GM19351 (cell line): ENCODE measurements around the gene UBR3.

ENCODE experiments used
- ATAC-seq: cut with Tn5 transposase; IDR thresholded peaks from one replicate; pipeline ENCODE4 v1.9.1; 2021; ENCODE audit warnings: mild to moderate bottlenecking, moderate library complexity; ENCODE audit not compliant: unreplicated experiment

UBR3 gene

DNA sequence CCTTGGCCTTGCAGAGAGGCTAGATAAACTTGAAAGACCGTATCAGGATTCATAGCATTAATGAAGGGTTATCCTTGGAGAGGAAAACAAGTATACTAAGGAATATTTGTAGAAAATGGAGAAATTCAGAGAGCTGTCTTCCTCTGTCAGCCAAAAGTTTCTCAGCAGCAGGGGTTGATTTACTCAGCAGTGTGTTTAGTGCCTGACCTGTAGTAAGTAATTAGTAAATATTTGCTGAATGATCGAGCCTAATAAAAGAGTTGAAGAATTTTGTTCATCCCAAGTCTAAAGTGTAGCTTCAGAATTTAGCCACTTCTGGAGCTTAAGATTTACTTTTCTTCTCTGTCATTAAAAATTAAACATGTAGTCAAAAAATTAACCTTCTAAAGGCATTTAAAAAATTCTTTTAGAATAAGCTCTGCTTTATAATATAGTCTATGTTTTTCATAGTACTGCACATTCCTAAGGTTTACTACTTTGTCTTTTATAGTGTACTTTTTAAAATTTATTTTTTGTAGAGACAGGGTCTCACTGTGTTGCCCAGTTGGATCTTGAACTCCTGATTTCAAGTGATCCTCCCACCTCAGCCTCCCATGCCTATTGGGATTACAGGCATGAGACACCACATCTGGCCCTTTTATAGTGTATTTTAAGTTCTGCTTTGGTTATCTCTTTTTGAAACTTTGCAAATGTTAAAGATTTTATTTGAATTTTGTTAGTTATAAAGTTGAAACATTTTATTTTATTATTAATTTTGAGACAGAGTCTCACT, 212.3 kb downstream of the UBR3 start:
- ATAC-seq: no peak

DNA sequence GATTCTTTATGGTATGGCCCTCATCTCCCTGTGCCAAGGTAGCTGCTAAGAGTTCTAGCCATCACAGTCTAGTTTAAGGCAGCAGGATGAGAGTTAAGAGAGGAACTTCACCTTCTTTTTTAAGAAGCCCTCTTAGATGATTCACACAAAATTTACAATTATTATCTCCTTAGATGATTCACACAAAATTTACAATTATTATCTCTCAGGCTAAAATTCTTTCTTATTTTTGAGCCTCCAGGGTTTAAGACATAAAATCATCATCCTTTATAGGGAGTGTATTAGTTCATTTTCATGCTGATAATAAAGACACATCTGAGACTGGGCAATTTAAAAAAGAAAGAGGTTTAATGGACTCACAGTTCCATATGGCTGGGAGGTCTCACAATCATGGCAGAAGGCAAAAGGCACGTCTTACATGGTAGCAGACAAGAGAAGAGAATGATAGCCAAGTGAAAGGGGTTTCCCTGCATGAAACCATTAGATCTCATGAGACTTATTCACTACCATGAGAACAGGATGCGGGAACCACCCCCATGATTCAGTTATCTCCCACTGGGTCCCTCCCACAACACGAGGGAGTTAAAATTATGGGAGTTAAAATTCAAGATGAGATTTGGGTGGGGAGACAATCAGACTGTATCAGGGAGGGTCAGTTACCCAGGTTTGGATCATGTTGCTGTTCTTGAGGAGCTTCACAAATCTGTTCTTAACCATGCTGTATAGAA, 217.7 kb downstream of the UBR3 start:
- no peak for ATAC-seq

DNA sequence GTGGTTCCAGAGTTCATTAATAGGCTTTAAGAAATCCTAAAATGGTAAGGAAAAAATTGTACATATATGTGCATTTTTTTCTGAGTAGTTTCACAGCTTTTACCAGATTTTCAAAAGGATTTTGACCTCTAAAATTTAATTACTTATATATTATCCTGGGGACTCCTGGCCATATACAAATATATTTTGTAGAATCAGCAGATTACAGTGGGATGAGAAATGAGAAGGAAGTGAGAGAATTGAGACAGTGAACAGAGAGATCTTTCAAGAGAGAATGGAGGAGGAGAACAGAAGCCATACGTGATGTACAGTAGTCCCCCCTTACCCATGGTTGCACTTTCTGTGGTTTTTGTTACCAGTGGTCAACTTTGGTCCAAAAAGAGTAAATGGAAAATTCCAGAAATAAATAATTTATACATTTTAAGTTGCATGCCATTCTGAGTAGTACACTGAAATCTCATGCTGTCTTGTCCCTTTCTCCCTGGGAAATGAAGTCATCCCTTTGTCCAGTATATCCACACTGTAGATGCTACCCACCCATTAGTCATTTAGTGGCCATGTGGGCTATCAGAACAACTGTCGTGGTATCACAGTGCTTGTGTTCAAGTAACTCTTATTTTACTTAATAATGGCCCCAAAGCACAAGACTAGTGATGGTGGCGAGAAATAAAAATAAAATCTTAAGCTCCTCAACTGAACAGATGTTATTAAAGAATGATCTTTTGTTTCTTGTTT, 220.2 kb downstream of the UBR3 start:
- no peak for ATAC-seq

DNA sequence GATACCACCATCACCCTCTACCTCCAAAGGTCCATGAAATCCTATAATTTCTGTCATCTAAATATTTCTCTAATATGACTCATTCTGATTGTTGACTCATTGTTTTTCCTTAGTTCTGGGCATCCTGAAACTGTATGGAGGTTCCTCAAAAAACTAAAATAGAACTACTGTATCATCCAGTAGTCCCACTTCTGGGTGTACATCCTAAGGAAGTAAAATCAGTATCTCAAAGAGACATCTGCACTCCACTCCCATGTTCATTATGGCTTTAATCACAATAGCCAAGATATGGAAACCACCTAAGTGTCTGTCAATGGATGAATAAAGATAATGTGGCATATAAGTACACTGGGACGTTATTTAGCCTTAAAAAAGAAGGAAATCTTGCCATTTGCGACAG, 224.9 kb downstream of the UBR3 start:
- no peak for ATAC-seq

DNA sequence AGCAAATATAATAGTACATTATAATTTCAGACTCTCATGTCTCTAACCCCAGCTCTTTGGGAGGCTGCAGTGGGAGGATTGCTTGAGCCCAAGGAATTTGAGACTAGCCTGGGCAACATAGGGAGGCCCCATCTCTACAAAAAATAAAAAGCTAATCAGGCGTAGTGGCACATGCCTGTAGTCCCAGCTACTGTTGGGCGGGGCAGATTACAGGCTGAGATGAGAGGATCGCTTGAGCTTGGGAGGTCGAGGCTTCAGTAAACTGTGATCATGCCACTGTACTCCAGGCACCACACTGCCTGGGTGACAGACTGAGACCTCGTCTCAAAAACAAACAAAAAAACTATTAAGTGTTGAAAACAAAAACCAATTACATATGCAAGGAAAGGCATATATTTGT, 227.7 kb downstream of the UBR3 start:
- ATAC-seq: no peak

DNA sequence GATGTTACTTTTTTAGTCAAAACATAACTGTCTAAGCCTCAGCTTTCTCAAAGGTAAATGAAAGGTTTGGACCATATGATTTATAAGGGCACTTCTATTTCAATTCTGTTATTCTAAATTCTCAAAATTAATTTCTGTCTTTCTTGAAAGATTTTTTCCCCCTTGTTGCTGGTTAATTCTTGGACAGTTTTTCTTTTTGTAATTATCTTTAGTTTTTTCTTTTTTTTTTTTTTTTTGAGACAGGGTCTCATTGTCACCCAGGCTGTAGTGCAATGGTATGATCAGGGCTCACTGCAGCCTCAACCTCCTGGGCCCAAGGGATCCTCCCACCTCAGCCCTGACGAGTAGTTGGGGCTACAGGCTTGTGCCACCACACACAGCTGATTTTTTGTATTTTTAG, 229.6 kb downstream of the UBR3 start:
- ATAC-seq: no peak

DNA sequence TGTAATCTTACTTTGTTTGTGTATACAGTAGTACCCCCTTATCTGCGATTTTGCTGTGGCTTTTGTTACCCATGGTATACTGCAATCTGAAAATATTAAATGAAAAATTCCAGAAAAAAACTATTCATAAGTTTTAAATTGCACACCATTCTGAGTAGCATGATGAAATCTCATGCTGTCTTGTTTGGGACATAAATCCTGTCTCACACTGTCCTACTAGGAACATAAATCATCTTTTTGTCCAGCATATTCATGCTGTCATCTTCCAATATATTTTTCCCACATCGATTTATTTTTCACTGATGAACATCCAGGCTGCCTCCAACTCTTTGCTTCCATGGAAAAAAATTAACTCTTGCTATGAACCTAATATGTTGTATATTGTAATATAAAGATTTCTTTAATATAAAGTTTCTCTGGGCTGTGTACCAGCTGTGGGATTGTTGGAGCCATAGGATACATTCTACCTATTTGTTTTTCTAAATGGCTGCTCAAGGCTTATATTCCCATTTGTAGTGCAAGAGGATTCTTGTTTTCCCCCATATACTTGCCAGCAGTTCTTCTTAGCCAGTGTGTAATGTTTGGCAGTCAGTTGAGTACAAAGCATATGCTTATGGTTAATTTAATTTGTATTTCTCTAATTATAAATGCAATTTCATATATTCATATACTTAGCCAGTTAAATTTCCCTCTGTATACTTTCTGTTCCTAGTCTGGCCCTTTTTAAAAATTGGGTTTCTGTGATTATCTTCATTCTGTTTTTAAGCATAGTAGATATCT, 236.4 kb downstream of the UBR3 start:
- ATAC-seq: no peak

DNA sequence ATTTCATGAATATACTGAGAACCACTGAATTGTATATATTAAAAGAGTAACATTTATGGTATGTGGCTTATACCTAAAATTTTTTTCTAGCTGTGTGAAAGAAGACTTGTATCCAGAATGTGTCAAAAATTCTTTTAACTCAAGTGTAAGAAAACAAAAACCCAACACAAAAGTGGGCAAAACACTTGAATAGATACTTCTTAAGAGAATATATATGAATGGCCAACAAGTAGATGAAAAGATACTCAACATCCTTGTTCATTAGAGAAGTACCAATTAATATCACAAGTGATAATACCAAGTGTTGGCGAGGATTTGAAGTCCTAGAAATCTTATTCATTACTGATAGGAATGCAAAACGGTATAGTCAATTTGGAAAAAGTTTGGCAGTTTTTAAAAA, 243.5 kb downstream of the UBR3 start:
- no peak for ATAC-seq

DNA sequence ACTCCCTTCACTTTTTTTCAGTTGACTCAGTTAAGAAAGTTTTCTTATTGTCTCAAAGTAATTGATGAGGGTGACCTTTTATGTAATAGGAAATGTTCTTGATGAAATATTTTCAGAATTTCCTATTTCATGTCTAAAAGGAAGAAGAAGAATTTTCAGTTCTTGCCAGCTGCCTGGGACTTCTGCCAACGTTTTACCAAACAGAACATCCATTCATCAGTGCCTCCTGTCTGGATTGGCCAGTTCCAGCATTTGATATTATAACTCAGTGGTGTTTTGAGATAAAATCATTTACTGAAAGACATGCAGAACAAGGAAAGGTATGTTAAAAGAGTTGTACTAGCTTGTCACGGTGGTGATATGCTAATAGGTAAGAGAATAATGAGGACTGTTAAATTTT, 246.0 kb downstream of the UBR3 start:
- ATAC-seq: no peak

DNA sequence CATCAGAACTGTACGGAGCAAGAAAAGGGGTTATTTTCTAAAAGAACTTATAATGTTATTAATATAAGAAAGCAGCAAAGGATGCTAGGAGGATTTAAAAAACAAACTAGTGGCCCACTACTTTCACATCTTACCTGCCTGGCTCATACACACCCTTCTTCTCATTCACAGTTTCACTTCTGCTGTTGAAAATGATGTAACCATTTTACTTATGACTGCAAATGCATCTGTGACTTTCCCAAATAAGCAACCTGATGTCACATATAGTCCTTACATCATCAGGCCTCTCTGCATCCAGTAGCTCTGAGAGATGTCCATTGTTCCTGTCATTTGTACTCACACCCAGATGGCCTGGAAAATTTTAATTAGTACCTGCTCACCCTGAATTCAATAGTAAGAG, 248.9 kb downstream of the UBR3 start:
- ATAC-seq: peak; percentile 67

DNA sequence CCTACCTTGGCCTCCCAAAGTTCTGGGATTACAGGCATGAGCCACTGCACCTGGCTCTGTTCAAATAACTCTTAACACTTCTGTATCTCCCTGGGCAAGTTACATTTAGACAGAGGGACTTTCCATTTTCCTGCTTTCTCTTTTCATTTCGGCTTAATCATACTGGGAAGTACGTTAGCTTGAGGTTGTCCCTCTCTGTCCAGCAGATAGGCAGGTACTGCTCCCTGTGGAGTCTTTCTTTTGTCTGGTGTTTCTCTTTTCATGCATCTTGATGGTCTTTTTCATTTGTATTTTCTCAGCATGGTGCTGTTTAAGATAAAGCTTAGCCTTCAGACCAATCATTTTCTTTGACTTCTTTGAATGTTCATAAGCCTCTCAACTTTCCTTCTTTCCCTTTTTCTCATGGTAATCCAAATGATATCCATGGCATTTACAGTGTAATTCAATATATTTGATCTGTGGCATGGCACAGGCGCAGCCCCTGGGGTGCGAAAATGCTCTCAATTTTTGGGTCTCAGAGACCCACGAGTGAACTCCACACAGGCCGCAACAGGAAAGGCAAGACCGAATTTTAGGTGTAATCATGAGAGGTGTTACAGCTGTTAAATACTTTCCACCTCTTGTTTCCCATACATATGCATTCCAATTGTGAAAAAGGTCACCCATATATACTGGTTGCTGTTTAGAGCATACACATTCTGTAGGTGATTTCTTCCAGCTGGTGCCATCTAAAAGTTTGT, 250.7 kb downstream of the UBR3 start:
- ATAC-seq: no peak

DNA sequence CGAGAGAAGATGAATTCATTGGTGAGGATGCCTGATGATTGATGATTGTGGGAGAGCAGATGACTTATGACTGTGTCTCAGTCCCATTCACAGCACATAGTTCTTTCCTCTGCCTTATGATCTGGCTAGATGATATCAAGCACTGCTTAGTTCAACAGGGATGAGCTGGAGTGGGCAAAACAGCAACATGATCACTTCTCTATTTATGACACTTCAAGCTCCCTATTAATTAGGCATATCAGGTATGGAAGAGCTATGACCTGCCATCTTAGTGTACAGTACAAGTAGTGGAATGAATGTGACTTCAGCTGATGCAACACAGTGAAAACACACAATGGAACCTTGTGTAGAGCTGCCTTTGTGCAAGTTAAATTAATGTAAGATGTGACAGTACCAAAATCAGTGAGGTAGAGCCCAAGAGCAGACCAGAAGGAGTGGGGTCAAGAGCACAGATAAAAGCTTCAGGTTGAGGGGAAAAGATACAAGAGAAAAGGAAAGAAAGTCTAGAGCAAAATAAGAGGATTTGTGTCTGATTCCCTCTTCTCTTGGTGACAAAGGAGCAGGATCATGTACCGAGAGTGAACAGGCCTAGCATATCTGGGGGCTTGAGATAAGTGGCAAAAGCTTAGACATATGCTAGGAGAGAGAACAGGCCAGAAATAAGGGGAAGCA, 257.7 kb downstream of the UBR3 start:
- ATAC-seq: no peak

DNA sequence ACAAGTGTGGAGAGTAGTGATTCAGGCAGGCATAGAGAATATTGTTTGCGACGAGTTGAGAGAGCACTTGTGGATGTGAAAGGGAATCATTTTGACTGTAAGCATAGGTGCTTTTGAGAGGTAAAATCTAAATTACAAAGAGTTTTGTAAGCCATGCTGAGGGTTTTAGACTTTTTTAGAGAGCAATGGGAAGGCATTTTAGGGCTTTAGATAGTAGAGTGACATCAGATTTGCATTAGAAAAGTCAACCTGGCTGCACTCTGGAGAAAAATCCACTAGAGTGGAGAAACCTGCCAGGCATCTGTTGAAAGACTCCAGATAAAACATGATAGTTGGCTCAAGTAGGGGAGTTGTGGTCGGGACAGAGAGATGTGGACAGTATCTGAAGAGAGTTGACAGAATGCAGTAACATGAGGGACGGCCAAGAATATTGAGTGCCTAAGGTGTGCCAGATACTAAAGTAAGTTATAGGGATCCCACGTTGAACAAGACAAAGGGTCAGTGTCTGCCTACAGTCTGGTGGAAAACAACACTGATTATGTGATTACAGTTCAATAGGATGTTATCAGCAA, 258.9 kb downstream of the UBR3 start:
- no peak for ATAC-seq

DNA sequence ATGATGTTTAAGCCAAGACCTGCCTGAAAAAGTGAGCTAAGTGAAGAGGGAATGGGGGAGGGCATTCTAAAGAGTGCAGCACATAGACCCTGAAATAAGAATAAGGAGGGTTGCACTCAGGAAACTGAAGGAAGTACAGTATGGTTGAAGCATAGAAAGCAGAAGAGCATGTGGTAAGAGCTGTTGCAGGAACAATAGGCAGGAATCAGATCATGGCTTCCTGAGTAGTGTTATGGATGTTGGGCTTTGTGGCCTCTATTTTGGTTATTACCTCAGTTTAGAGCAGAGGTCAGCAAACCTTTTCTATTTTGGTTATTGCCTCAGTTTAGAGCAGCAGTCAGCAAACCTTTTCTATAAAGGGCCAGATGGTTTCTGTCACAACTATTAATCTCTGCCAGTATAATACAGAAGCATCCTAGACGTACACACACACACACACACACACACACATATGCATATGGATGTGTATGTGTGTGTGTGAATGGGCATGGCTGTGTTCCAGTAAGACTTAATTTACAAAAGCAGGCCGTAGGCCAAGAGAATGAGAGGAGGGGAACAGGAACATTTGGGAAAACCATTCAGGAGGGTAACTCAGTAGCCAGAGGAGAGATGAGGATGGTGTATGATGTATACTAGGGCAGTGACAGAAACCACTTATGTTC, 259.6 kb downstream of the UBR3 start:
- ATAC-seq: no peak

DNA sequence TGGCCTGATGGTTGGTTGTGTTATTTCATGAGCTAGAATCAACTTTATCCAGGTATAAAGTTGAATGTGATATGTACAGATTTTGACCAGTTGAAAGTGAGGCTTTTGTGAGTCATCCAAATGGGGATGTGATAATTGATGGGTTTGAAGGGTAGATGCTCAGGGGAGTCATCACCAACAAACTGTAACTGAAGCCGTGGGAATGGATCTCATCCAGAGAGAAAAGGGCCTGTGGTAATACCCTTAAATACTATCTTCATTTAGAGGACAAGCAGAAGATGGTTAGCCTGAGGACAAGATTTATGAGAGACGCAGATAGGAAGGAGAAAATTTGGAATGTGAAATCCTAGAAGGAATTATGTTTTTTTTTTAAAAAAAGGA, 260.1 kb downstream of the UBR3 start:
- no peak for ATAC-seq

DNA sequence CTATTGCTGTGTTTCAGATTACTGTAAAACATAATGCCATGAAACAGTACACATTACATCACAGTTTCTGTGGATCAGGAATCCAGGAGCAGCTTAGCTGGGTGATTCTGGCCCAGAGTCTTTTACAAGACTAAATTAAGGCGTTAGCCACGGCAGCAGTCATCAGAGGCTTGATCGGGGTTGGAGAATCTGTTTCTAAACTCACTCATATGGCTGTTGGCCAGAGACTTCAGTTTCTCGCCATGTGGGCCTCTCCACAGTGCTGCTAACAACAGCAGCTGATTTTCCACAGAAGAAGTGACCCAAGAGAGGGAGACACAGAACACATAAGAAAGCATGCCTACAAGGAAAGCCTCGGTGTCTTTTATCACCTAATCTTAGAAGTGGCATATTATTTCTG, 261.5 kb downstream of the UBR3 start:
- no peak for ATAC-seq

DNA sequence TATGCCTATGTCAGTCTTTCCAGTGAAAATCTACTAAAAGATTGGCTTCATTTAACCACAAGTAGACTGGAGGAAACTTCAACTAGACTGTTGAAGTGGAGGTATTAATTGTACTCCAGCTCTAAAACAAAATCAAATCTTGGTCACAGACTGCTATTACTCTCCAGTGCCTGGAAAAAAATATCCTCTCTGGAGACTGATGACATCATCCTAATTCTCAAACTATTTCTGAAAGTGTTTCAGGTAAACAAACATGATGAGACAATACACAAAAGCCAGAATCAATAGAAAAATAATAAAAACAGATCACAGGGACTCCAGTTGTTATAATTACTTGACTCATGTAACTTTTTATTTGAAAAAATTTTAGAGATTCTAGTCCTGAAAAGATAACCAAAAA, 263.0 kb downstream of the UBR3 start:
- ATAC-seq: no peak

DNA sequence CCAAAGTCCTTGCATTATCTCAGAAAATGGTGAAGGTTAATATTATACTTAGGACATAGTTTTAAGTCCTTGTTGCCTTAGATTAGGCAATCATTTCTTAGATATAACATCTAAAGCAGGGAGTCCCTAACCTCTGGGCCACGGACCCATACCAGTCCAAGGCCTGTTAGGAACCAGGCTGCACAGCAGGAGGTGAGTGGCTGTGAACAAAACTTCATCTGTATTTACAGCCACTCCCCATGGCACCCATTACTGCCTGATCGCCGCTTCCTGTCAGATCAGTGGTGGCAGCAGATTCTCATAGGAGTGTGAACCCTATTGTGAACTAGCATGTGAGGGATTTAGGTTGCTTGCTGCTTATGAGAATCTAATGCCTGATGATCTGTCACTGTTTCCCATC, 264.2 kb downstream of the UBR3 start:
- ATAC-seq: no peak

DNA sequence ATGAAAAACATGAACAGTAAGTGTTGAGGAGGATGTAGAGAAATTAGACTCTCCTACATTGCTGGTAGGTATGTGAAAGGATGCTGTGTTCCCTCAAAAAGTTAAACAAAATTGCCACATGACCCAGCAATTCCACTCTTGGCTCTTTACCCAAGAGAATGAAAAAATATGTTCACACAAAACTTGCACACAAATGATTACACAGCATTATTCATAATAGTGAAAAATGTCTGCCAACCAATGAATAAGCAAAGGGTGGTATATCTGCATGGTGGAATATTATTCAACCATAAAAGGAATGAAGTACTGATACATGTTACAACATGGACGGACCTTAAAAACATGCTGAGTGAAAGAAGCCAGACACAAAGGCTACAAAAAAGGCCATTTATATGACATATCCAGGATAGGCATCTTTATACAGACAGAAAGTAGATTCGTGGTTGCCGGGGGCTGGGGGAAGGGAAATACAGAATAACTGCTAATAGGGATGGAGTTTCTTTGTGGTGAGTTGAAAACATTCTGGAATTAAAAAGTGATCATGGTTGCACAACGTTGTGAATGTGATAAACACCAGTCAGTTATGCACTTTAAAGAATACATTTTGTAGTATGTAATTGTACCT, 265.3 kb downstream of the UBR3 start:
- ATAC-seq: no peak
